ENCODE measurements around the gene KCNQ1.

KCNQ1 gene

DNA sequence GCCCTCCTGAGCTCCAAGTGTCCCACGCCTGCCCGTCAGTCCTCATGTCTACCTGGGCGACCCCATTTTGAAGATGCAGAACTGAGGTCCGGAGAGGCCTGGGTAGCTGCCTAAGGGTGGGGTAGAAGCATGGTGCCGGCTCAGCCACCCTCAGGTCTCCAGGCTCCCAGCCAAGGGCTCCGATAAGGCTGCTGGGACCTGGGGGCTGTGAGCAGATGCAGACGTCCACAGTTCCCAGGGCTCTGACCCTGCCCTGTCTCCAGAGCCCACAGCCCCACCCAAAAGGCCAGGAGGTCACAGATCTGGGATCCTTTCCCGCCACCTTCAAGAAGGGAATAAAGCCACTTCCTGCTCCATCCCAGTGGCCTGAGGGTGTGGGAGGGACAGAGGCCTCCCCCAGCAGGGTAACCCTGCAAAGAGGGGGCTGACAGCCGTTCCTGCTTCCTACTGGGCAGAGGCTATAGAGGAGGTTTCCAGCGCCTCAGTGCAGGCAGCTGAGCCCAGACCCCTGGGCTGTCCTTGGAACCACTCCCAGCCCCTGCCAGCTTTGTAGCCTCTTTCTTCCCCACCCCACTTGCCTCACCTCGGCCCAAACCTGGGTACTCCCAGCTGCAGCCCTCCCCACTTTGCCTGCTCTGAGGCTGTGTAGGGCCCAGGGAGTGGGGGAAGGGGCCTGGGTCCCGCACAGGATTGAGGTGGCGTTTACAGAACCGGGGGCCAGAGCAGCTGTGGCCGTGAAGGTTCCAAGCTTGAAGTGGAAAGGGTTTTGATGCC is 355.3 kb downstream of the KCNQ1 start:
- Histone ChIP-seq H2AFZ (ENCODE audit: low read depth, low read length) (no peak overlapping the region), H4K20me1 (ENCODE audit: insufficient read depth, low read length) (peaks cover 5% of the 10 kb centered on the region; the same call in 1 of the 2 replicates), H3K4me2 (ENCODE audit: insufficient read depth, low read length) (no peak overlapping the region), H3K9me3 (ENCODE audit: insufficient read depth, low read length, severe bottlenecking) (no peaks in the 10 kb centered on the region), H3K4me3 (ENCODE audit: low read depth in 1 of 2, low read length in 2 of 2) (no peak overlapping the region), H3K9ac (ENCODE audit: low read depth, low read length) (no peak overlapping the region), H3K27ac (ENCODE audit: low read length) (no peak overlapping the region), H3K4me1 (ENCODE audit: insufficient read depth, low read length) (no peaks in the 10 kb centered on the region), H3K27me3 (ENCODE audit: insufficient read depth, low read length, poor library complexity) (peaks cover 4% of the 10 kb centered on the region), H3K36me3 (ENCODE audit: insufficient read depth, low read length) (no peaks in the 10 kb centered on the region), H3K79me2 (ENCODE audit: insufficient read depth, low read length) (no peaks in the 10 kb centered on the region)
- TF ChIP-seq, protein P1, sequence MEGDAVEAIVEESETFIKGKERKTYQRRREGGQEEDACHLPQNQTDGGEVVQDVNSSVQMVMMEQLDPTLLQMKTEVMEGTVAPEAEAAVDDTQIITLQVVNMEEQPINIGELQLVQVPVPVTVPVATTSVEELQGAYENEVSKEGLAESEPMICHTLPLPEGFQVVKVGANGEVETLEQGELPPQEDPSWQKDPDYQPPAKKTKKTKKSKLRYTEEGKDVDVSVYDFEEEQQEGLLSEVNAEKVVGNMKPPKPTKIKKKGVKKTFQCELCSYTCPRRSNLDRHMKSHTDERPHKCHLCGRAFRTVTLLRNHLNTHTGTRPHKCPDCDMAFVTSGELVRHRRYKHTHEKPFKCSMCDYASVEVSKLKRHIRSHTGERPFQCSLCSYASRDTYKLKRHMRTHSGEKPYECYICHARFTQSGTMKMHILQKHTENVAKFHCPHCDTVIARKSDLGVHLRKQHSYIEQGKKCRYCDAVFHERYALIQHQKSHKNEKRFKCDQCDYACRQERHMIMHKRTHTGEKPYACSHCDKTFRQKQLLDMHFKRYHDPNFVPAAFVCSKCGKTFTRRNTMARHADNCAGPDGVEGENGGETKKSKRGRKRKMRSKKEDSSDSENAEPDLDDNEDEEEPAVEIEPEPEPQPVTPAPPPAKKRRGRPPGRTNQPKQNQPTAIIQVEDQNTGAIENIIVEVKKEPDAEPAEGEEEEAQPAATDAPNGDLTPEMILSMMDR (IDR thresholded peaks at IDR 0.05; ENCODE audit: borderline replicate concordance, extremely low read depth, low read length, poor library complexity, severe bottlenecking): no peak
- no peak for TF ChIP-seq EZH2 (IDR thresholded peaks at IDR 0.05; ENCODE audit: borderline replicate concordance, low read depth, low read length, severe bottlenecking)
- ATAC-seq (ENCODE audit: insufficient read depth, low read depth) (no peak), DNase-seq (no peak)

- DNase-seq (no peak), ATAC-seq (ENCODE audit: insufficient read depth, low read depth) (no peak)
- Histone ChIP-seq H3K4me3 (ENCODE audit: low read depth in 1 of 2, low read length in 2 of 2) (no peak overlapping the region), H3K79me2 (ENCODE audit: insufficient read depth, low read length) (no peaks in the 10 kb centered on the region), H3K9me3 (ENCODE audit: insufficient read depth, low read length, severe bottlenecking) (no peaks in the 10 kb centered on the region), H3K4me2 (ENCODE audit: insufficient read depth, low read length) (no peak overlapping the region), H3K27ac (ENCODE audit: low read length) (no peak overlapping the region), H3K27me3 (ENCODE audit: insufficient read depth, low read length, poor library complexity) (peaks cover 4% of the 10 kb centered on the region), H3K4me1 (ENCODE audit: insufficient read depth, low read length) (no peaks in the 10 kb centered on the region), H3K9ac (ENCODE audit: low read depth, low read length) (no peak overlapping the region), H4K20me1 (ENCODE audit: insufficient read depth, low read length) (peaks cover 5% of the 10 kb centered on the region; the same call in 1 of the 2 replicates), H2AFZ (ENCODE audit: low read depth, low read length) (no peak overlapping the region), H3K36me3 (ENCODE audit: insufficient read depth, low read length) (no peaks in the 10 kb centered on the region)
- TF ChIP-seq, protein P1 (IDR thresholded peaks at IDR 0.05; ENCODE audit: borderline replicate concordance, extremely low read depth, low read length, poor library complexity, severe bottlenecking): no peak
- no peak for TF ChIP-seq EZH2 (IDR thresholded peaks at IDR 0.05; ENCODE audit: borderline replicate concordance, low read depth, low read length, severe bottlenecking)
Observed at GRCh38 chr11:2800655-2801531, 356.1 kb downstream of the KCNQ1 start.

DNA sequence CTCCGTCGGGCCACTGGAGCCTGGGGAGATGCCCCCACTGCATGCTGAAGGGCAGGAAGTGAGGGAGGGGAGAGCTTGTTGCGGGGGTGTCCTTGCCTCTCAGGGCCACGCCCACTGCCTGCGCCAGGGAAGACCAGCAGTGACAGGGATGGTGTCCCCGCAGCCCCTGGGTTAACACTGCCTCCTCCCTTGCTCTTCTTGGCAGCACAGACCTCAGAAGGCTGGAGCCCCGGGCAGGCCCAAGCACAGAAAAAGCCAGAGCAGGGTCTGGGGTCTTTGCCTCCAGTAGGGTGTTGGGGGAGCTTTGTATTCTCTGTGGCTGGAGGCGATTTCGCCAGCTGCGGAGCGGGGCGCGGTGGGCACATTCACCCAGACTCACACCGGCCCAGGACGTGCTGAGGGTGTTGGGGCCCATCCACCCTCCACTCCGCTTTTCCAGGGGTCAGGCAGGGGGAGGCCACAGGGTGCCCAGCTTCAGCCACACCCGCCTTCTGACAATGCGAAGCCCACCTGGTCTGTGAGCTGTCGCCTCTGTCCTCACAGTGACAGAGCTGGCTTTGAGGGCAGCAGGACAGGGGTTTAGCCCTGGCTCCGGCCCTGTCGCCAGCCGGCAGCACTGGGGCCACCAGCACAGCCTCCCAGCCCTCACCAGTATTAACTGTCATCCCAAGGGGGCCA is 357.0 kb downstream of the KCNQ1 start:
- Histone ChIP-seq H3K79me2 (ENCODE audit: insufficient read depth, low read length) (no peaks in the 10 kb centered on the region), H3K27ac (ENCODE audit: low read length) (no peak overlapping the region), H3K4me1 (ENCODE audit: insufficient read depth, low read length) (no peaks in the 10 kb centered on the region), H4K20me1 (ENCODE audit: insufficient read depth, low read length) (peaks cover 5% of the 10 kb centered on the region; the same call in 1 of the 2 replicates), H3K9ac (ENCODE audit: low read depth, low read length) (no peak overlapping the region), H2AFZ (ENCODE audit: low read depth, low read length) (no peak overlapping the region), H3K36me3 (ENCODE audit: insufficient read depth, low read length) (no peaks in the 10 kb centered on the region), H3K4me2 (ENCODE audit: insufficient read depth, low read length) (no peak overlapping the region), H3K27me3 (ENCODE audit: insufficient read depth, low read length, poor library complexity) (peaks cover 4% of the 10 kb centered on the region), H3K9me3 (ENCODE audit: insufficient read depth, low read length, severe bottlenecking) (no peaks in the 10 kb centered on the region), H3K4me3 (ENCODE audit: low read depth in 1 of 2, low read length in 2 of 2) (no peak overlapping the region)
- TF ChIP-seq EZH2 (IDR thresholded peaks at IDR 0.05; ENCODE audit: borderline replicate concordance, low read depth, low read length, severe bottlenecking): no peak
- TF ChIP-seq, protein P1 (IDR thresholded peaks at IDR 0.05; ENCODE audit: borderline replicate concordance, extremely low read depth, low read length, poor library complexity, severe bottlenecking): no peak
- no peak for ATAC-seq (ENCODE audit: insufficient read depth, low read depth)
- DNase-seq: no peak
